Measurements from ENCODE around the gene GAB1. TPM values are rescaled to one million over a fixed set of nuclear protein-coding genes. Genes with fewer than 3 reads are reported as not detected.
A peak's percentile ranks its signal among the peaks of the same experiment; 100 is the strongest.
"Not testable (repeated sequence)": the region's sequence is repeated elsewhere in the genome, so short reads cannot be mapped to it uniquely, and the experiment has no call there.

Gene GAB1
- total RNA-seq, 2 donors from 2014 or later: 65.4 to 81.7 TPM

DNA sequence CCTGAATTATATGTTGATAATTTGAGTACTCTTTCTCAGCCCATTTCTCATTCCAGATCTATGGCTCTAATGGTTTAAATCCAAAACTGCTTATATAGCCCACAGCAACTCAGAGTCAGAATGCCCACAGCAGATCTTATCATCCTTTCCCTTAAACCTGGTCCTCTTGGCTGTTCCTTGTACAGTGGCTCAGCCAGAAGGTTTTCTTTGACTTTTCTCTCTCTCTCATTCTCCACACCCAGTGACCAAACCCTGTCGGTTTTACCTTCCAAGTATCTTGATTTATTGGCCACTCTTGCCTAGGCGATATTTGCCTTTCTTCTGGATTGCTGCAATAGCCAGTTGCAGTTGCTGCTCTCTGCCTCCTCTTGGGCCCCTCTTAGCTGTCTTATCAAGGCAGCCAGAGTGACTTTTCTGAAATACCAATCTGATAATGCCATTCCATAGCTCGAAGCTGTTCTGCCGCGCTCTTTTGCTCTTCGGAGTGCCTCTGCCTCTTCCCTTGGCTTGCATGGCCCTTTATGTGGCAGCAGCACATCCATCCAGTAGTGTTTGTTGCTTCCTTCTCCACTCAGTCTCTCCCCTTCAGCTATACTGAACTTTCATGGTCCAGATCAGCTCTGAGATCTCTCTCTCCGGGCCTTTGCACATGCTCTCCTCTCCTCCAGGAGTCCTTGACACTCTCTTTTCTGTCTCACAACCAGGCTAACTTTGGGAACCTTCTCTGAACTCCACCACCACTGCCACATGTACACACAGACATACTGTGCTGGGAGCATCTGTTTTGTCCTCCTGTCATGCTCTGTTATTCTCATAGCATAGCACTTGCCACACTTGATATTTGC, 11.8 kb downstream of the GAB1 start:
- no peak for DNase-seq (ENCODE audit: low spot score)
- TF ChIP-seq, protein P1, sequence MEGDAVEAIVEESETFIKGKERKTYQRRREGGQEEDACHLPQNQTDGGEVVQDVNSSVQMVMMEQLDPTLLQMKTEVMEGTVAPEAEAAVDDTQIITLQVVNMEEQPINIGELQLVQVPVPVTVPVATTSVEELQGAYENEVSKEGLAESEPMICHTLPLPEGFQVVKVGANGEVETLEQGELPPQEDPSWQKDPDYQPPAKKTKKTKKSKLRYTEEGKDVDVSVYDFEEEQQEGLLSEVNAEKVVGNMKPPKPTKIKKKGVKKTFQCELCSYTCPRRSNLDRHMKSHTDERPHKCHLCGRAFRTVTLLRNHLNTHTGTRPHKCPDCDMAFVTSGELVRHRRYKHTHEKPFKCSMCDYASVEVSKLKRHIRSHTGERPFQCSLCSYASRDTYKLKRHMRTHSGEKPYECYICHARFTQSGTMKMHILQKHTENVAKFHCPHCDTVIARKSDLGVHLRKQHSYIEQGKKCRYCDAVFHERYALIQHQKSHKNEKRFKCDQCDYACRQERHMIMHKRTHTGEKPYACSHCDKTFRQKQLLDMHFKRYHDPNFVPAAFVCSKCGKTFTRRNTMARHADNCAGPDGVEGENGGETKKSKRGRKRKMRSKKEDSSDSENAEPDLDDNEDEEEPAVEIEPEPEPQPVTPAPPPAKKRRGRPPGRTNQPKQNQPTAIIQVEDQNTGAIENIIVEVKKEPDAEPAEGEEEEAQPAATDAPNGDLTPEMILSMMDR (IDR thresholded peaks at IDR 0.05): no peak
- Histone ChIP-seq H3K9me3 (no peaks in the 10 kb centered on the region), H3K27ac (no peak overlapping the region), H3K27me3 (no peaks in the 10 kb centered on the region), H3K36me3 (no peaks in the 10 kb centered on the region), H3K4me3 (no peak overlapping the region), H3K4me1 (peaks cover 4 to 14% of the 10 kb centered on the region in 2 donors)

DNA sequence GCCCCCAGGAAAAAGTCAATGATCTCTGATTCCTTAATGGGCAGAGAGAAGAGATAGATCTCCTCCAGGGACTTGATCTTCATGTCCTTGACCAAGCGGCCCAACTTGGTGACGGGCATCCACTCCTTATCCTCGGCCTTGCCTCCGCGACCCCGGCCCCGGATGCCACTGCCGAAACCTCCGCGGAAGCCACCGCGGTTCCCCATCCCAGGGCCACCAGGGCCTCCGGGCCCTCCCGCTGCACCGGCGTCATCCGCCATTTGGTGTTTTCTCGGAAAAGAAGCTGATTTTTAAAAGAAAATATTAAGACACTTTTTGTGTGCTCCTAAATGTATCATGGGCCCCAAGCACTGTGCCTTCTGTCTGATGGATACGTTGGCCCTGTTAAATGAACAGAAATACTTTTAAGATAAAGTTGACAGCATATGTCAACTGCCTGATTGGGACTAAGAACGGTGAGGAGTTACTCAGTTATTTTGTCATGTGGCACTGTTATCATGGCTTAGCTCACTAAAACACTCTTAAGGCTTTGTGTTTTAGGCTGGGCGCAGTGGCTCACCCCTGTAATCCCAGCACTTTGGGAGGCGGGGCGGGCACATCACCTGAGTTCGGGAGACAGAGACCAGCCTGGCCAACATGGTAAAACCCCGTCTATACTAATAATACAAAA, 13.3 kb downstream of the GAB1 start:
- not testable (repeated sequence) for H3K27me3 ChIP-seq; DNase-seq (ENCODE audit: low spot score); H3K4me3 ChIP-seq; H3K9me3 ChIP-seq; H3K36me3 ChIP-seq; H3K4me1 ChIP-seq
- H3K27ac ChIP-seq: peak overlapping the region in 1 of 2 donors; percentile 24

DNA sequence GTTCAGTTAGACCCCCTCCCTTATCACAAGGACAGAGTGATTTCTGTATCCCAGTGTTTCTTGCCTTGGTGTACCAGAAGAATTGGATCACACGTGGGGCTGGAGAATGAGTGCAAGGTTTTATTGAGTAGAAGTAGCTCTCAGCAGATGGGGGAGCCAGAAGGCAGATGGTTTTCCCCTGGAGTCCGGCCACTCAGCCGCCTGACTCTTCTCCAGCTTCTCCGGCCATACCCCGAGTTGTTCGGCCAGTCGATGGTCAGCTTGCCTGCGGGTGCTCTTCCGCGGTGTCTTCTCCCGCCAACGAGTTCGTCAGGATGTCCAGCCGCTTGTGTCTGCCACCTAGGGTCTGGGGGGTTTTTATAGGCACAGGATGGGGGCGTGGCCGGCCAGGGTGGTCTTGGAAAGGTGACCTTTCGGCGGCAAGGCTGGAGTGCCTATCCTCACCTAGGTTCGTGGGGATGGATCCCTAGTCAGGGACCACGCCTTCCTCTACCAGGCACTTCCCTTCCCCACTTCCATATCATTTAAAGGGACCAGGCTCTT, 14.5 kb downstream of the GAB1 start:
- TF ChIP-seq, protein P1 (IDR thresholded peaks at IDR 0.05): no peak

DNA sequence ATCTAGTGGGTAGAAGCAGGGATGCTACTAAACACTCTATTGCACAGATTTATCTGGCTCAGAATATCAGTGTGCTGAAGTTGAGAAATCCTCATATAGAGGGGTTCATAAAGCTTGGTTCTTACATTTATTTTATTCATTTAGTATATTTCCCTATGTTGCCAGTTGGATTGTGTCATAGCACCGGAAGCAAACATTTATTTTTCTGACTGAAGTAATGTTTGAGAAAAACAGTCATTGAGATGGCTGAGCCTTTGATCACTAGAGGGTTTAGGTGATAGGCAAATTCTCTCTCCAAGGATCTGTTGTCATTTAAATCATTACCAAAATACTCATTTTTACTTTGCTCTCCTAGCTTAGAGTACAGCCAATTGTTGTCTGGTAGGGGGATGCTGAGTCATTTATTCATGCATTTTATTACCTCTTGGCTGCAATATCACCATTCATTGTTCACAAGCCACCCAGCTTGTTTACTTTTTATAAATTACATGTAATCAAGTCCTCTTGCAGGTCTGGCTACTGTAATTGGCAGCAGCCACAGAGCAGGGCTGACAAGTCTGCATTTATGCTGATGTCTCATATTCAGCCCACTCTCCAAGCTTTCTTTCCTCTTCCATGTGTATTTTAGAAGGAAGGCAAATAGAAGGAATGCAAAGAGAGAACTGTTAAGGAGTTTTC, 15.2 kb downstream of the GAB1 start:
- H3K27me3 ChIP-seq: no peaks in the 10 kb centered on the region
- DNase-seq (ENCODE audit: low spot score): no peak
- no peak overlapping the region for H3K4me3 ChIP-seq
- H3K36me3 ChIP-seq: no peaks in the 10 kb centered on the region
- H3K4me1 ChIP-seq: no peaks in the 10 kb centered on the region
- TF ChIP-seq, protein P1 (IDR thresholded peaks at IDR 0.05): no peak
- H3K9me3 ChIP-seq: no peaks in the 10 kb centered on the region
- peak overlapping the region in 1 of 2 donors; percentile 60 for H3K27ac ChIP-seq

More for the DNA sequence above, 14.5 kb downstream of the GAB1 start:
- Histone ChIP-seq H3K36me3 (no peaks in the 10 kb centered on the region), H3K9me3 (no peaks in the 10 kb centered on the region), H3K4me3 (no peak overlapping the region), H3K27me3 (no peaks in the 10 kb centered on the region), H3K27ac (peak overlapping the region in 1 of 2 donors; percentile 48), H3K4me1 (no peaks in the 10 kb centered on the region)
- DNase-seq (ENCODE audit: low spot score): no peak

DNA sequence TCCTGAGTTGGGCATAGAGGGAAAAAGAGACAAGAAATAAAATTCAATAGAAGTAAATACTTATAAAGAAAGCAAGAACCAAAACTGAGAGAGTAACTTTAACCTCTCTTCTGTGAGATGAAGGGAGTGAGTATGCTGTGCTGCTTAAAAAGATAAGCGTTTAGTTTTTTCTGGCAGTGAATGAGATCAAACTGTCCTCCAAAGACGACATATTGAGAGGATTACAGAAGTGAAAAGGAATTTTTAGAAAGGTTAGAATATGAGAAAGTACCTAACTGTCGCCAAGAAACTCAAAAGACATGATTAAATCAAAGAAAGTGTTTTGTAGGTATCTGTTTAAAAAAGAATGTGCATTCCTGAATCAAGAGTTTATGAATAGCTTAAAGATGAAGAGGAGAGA, 16.0 kb downstream of the GAB1 start:
- H3K4me3 ChIP-seq: no peak overlapping the region
- DNase-seq (ENCODE audit: low spot score): no peak
- H3K36me3 ChIP-seq: no peaks in the 10 kb centered on the region
- TF ChIP-seq, protein P1 (IDR thresholded peaks at IDR 0.05): no peak
- H3K27me3 ChIP-seq: no peaks in the 10 kb centered on the region
- H3K9me3 ChIP-seq: no peaks in the 10 kb centered on the region
- no peaks in the 10 kb centered on the region for H3K4me1 ChIP-seq
- H3K27ac ChIP-seq: peak overlapping the region in 1 of 2 donors; percentile 60

DNA sequence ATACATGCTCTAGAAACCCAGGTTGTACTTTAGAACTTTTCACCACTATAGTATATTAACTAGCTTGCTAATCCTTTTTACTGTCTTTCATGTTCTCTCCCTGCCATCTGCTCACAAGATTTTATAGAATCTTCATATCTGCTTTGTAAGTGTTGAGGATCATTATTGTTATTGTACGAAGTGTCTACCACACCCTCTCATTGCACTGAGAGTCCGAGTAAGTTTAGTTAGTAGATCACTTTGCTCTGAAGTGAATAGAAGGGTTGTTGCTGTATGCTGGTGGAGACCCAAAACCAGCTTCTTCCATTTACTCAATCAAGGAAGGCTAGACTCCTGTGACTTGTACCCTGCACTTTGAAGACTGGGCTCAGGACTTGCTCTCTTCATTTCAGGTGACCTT, 17.1 kb downstream of the GAB1 start:
- Histone ChIP-seq H3K4me1 (peaks cover 0 to 4% of the 10 kb centered on the region in 2 donors), H3K9me3 (no peaks in the 10 kb centered on the region), H3K4me3 (no peak overlapping the region), H3K27me3 (no peaks in the 10 kb centered on the region), H3K27ac (peak overlapping the region in 1 of 2 donors; percentile 60), H3K36me3 (no peaks in the 10 kb centered on the region)
- TF ChIP-seq, protein P1 (IDR thresholded peaks at IDR 0.05): no peak
- no peak for DNase-seq (ENCODE audit: low spot score)
